Measurements from ENCODE around the gene AP2A2. TPM values are rescaled to one million over a fixed set of nuclear protein-coding genes. Genes with fewer than 3 reads are reported as not detected.
A peak's percentile ranks its signal among the peaks of the same experiment; 100 is the strongest.

The AP2A2 gene
- polyA plus RNA-seq, 3 donors, result 5.7 to 61.0 (median 8.2) TPM

- TF ChIP-seq CTCF (IDR thresholded peaks at IDR 0.05), result no peak
- WGBS (ENCODE audit: insufficient coverage), result 96% methylated on average over 5 of the region's 9 CpGs
- peaks cover 78 to 94% of the 10 kb centered on the region in 2 donors for H3K36me3 Mint-ChIP-seq
- Histone ChIP-seq H3K27ac (ENCODE audit: low read depth in 1 of 2, low read length in 2 of 2) (no peak overlapping the region), H3K4me3 (replicated peaks in 1 of 3; ENCODE audit: low read depth in 2 of 3, low read length in 3 of 3) (no peak overlapping the region), H3K79me2 (ENCODE audit: insufficient read depth, low read length) (no peaks in the 10 kb centered on the region), H3K4me1 (ENCODE audit: control insufficient read depth in 1 of 2, insufficient read depth in 2 of 2, low read length in 2 of 2) (no peaks in the 10 kb centered on the region), H3K36me3 (replicated peaks in 1 of 2; ENCODE audit: control insufficient read depth in 1 of 2, insufficient read depth in 2 of 2, low read length in 2 of 2) (peaks cover 74 to 91% of the 10 kb centered on the region in 2 donors), H4K20me1 (ENCODE audit: insufficient read depth, low read length) (peaks cover 15% of the 10 kb centered on the region), H3K27me3 (ENCODE audit: control insufficient read depth in 2 of 2, insufficient read depth in 2 of 2, low read length in 2 of 2) (no peaks in the 10 kb centered on the region), H3K9me3 (replicated peaks in 1 of 2; ENCODE audit: control insufficient read depth in 1 of 2, insufficient read depth in 1 of 2, low read length in 2 of 2) (no peaks in the 10 kb centered on the region), H3K4me2 (replicated peaks; ENCODE audit: extremely low read depth, low read length, poor library complexity, severe bottlenecking) (no peak overlapping the region), H3K9ac (ENCODE audit: insufficient read depth, low read length, poor library complexity, severe bottlenecking) (no peak overlapping the region), H2AFZ (ENCODE audit: insufficient read depth, low read depth, low read length, poor library complexity, severe bottlenecking) (no peak overlapping the region)
- no peaks in the 10 kb centered on the region for H3K9me3 Mint-ChIP-seq
- intact Hi-C loops (cut with micrococcal nuclease), result no loop called here
- H3K27me3 Mint-ChIP-seq (ENCODE audit: low read depth in 3 of 3), result no peaks in the 10 kb centered on the region
- H3K27ac Mint-ChIP-seq, result no peak overlapping the region
- no peak for DNase-seq
- H3K4me3 Mint-ChIP-seq, result no peak overlapping the region
- no peaks in the 10 kb centered on the region for H3K4me1 Mint-ChIP-seq
Observed at GRCh38 chr11:986952-987305, 61.3 kb downstream of the AP2A2 start.

- no peak overlapping the region for H3K4me3 Mint-ChIP-seq
- peaks cover 78 to 95% of the 10 kb centered on the region in 2 donors for H3K36me3 Mint-ChIP-seq
- no peak overlapping the region for H3K4me2 ChIP-seq (replicated peaks; ENCODE audit: extremely low read depth, low read length, poor library complexity, severe bottlenecking)
- H3K27me3 Mint-ChIP-seq (ENCODE audit: low read depth in 3 of 3), result no peaks in the 10 kb centered on the region
- H3K4me1 ChIP-seq (ENCODE audit: control insufficient read depth in 1 of 2, insufficient read depth in 2 of 2, low read length in 2 of 2), result no peaks in the 10 kb centered on the region
- no peak overlapping the region for H3K4me3 ChIP-seq (replicated peaks in 1 of 3; ENCODE audit: low read depth in 2 of 3, low read length in 3 of 3)
- WGBS (ENCODE audit: insufficient coverage), result 97% methylated on average over 13 of the region's 15 CpGs
- no peak overlapping the region for H2AFZ ChIP-seq (ENCODE audit: insufficient read depth, low read depth, low read length, poor library complexity, severe bottlenecking)
- DNase-seq, result no peak
- TF ChIP-seq CTCF (IDR thresholded peaks at IDR 0.05), result no peak
- H3K27ac ChIP-seq (ENCODE audit: low read depth in 1 of 2, low read length in 2 of 2), result no peak overlapping the region
- H3K79me2 ChIP-seq (ENCODE audit: insufficient read depth, low read length), result no peaks in the 10 kb centered on the region
- H3K9me3 Mint-ChIP-seq, result no peaks in the 10 kb centered on the region
- H3K27ac Mint-ChIP-seq, result peak overlapping the region in 1 of 7 donors; percentile 75
- H3K4me1 Mint-ChIP-seq, result no peaks in the 10 kb centered on the region
- H3K27me3 ChIP-seq (ENCODE audit: control insufficient read depth in 2 of 2, insufficient read depth in 2 of 2, low read length in 2 of 2), result no peaks in the 10 kb centered on the region
- H3K36me3 ChIP-seq (replicated peaks in 1 of 2; ENCODE audit: control insufficient read depth in 1 of 2, insufficient read depth in 2 of 2, low read length in 2 of 2), result peaks cover 82 to 91% of the 10 kb centered on the region in 2 donors
- intact Hi-C loops (cut with micrococcal nuclease), result no loop called here
- H4K20me1 ChIP-seq (ENCODE audit: insufficient read depth, low read length), result peaks cover 16% of the 10 kb centered on the region
- H3K9me3 ChIP-seq (replicated peaks in 1 of 2; ENCODE audit: control insufficient read depth in 1 of 2, insufficient read depth in 1 of 2, low read length in 2 of 2), result no peaks in the 10 kb centered on the region
- no peak overlapping the region for H3K9ac ChIP-seq (ENCODE audit: insufficient read depth, low read length, poor library complexity, severe bottlenecking)
Observed at GRCh38 chr11:987671-988070, 62.0 kb downstream of the AP2A2 start.

Data from CD14-positive monocyte (primary cell).